LNCAP (cell line): ENCODE results near the gene BMAL1.

Source experiments
- TF ChIP-seq, protein P1 (sequence below): fragments of 450-650 bp; IDR thresholded peaks from 2 replicates; pipeline ENCODE4 v1.5.1; 2017; ENCODE audit warnings: mild to moderate bottlenecking

The BMAL1 gene

DNA sequence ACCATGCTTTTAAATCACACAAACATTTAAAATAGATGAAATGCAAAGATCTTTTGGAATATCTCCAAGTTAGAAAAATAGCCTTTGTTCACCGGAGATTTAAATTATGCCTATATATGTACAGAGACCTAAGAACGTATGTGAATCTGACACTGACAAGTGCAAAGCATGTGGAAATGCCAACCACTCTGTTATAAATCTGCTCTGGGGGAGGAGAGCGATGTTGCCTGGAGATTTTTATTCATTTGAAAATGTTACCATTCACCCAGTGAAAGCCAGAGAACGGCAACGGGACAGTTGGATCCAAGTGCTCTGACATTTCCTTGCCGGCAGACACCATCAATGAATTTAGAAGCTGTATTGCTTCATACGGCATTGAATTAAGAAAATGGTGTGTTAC is 39.8 kb upstream of the BMAL1 start:
- TF ChIP-seq, protein P1, sequence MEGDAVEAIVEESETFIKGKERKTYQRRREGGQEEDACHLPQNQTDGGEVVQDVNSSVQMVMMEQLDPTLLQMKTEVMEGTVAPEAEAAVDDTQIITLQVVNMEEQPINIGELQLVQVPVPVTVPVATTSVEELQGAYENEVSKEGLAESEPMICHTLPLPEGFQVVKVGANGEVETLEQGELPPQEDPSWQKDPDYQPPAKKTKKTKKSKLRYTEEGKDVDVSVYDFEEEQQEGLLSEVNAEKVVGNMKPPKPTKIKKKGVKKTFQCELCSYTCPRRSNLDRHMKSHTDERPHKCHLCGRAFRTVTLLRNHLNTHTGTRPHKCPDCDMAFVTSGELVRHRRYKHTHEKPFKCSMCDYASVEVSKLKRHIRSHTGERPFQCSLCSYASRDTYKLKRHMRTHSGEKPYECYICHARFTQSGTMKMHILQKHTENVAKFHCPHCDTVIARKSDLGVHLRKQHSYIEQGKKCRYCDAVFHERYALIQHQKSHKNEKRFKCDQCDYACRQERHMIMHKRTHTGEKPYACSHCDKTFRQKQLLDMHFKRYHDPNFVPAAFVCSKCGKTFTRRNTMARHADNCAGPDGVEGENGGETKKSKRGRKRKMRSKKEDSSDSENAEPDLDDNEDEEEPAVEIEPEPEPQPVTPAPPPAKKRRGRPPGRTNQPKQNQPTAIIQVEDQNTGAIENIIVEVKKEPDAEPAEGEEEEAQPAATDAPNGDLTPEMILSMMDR = no peak

DNA sequence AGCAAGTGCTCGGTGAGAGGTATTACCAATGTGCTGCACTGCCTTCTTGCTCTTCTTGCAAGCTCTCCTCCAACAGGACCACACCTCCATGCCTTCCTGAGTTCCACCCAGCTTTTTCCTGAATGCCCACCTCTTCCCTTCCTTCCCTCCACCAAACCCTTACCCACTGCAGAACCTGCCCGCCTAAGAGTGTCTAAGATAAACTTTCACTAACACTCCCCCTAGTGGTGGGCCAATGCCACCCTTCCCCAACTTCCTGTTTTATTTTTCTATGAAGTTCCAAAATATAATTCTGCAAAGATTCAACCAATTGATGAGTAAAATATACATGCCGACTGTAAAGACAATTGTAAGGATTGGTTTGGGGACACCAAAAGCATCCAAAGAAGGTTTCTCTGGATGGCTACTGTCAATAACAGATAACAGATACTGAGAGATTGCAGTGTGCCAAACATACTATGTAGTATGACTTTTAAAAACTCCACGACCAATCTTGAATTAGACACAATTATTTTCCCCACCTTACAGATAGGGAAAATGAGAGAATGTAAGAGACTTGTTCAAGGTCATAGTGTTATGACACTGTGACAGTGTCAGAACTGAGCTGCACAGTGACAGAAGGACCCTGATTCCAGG is 38.6 kb upstream of the BMAL1 start:
- TF ChIP-seq, protein P1 = peak; percentile 94

DNA sequence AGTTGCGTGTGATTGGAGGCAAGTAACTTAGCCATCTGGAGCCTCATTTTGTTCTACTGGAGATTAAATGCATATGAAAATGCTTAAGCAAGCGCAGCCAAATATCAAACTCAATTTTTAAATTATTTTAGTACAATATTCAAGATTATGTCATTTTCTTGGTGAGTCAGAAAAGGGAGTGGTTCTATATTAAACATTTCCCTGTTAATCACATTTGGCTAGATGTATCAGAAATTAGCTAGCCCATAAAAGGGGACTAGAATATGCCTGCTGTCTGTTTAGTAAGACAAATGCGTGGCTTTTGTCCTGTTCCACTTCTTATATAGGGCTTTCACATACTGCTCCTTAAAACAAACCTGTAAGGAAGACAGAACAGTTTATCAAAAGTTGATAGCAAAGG is 35.0 kb upstream of the BMAL1 start:
- TF ChIP-seq, protein P1 = no peak

- TF ChIP-seq, protein P1 = no peak
Measured at GRCh38 chr11:13247606-13248296, 29.8 kb upstream of the BMAL1 start.

DNA sequence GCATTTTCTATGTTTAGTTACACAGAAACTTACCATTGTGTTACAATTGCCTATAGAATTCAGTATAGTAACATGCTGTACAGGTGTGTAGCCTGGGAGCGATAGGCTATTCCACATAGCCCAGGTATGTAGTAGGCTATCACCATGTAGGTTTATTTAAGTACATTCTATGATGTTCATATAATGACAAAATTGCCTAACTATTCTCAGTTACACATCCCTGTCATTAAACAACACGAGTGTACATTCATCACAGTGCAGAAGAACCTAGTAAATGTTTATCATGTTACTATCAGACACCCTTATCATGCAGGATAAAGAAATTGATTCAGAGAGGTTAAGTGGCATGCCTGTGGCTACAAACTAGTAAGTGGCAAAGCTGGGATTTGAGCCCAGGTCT is 28.4 kb upstream of the BMAL1 start:
- TF ChIP-seq, protein P1 = no peak

- TF ChIP-seq, protein P1 = 0 out of 2 replicates have a peak, but pooled peaks have one; percentile 21
Measured at GRCh38 chr11:13249992-13250391, 27.6 kb upstream of the BMAL1 start.

DNA sequence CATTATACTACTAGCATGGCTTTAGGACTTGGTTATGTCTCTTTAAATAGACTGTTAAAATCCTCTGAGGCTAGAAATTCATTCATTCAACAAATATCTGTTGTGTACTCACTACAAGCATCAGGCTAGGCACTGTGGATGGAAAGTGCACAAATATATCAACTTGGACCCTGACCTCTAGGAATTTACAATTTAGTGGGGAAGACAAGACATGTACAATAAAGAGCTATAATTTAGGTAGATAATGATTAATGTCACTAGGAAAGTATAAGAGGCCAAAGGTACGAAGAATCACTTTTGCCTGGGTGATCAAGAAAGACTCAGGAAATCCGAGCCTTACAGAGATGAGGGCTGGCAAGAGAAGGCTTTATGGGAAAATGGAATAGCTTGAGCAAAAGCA is 25.6 kb upstream of the BMAL1 start:
- TF ChIP-seq, protein P1 = no peak
